K562 (cell line): Measurements from ENCODE around the gene OR2AT4. TPM values are rescaled to one million over a fixed set of nuclear protein-coding genes. Genes with fewer than 3 reads are reported as not detected.

Experiments
- CREB1 ChIP-seq, 2 experiments: sonication (generic) in 1 of 2; formaldehyde crosslinking in 1 of 2; IDR thresholded peaks; 2 replicates each; pipeline versions ENCODE4 v1.6.1 to v1.8.0; 2012 to 2022; ENCODE audit warnings: inconsistent platforms in 1 of 2, mild to moderate bottlenecking in 1 of 2, missing genetic modification reagents in 1 of 2, moderate library complexity in 1 of 2
- EP300 ChIP-seq: IDR thresholded peaks from 2 replicates; pipeline ENCODE4 v1.6.1; 2012; ENCODE audit warnings: low read length, improper control_type of control experiment
- SMC3 ChIP-seq: conservative IDR thresholded peaks from 2 replicates; pipeline ENCODE4 v1.6.1; 2011; ENCODE audit warnings: low read depth, low read length, improper control_type of control experiment; ENCODE audit not compliant: insufficient read depth
- TEAD4 ChIP-seq, 2 experiments: sonication (generic) in 1 of 2; formaldehyde crosslinking in 1 of 2; IDR thresholded peaks; 2 replicates each; pipeline versions ENCODE4 v1.6.1 to v1.8.0; 2012 to 2022; ENCODE audit warnings: borderline replicate concordance in 1 of 2, inconsistent platforms in 1 of 2, low read length in 1 of 2, mild to moderate bottlenecking in 1 of 2, missing genetic modification reagents in 1 of 2
- polyA plus RNA-seq, 8 experiments: library from polyadenylated mRNA; depleted of rRNA in 4 of 8; stranded (reverse) in 5 of 8; unstranded in 3 of 8; fragments of >200 nt; fragmentation: Nextera tagmentation in 2 of 8; fragmentation: Illumina TruSeq in 1 of 8; extraction: Ambion mirVana in 2 of 8; extraction: Trizol in 1 of 8; gene quantifications; 2 replicates each; pipeline versions ENCODE4 v1.2.1 to v1.2.3, GENCODE V29; 2011 to 2014; ENCODE audit warnings: inconsistent platforms in 1 of 8, missing spikeins in 1 of 8
- total RNA-seq, 7 experiments: library from RNA; depleted of rRNA in 6 of 7; stranded (reverse); fragments of >200 nt in 6 of 7; fragmentation: Illumina TruSeq in 2 of 7; extraction: Trizol in 2 of 7; gene quantifications; 2 replicates each; pipeline versions ENCODE4 v1.2.1 to v1.2.3, GENCODE V29; 2011 to 2021; ENCODE audit warnings: low replicate concordance in 1 of 7
- TF ChIP-seq, protein P1 (sequence below): fragments of 250-450 bp; sonication (Bioruptor Pico); IDR thresholded peaks from 2 replicates; pipeline ENCODE4 v1.4.0; 2020; ENCODE audit warnings: mild to moderate bottlenecking
- TF ChIP-seq, protein P2 (sequence below): sonication (generic); formaldehyde crosslinking; IDR thresholded peaks from 2 replicates; pipeline ENCODE4 v1.9.0; 2022; ENCODE audit warnings: mild to moderate bottlenecking, missing genetic modification reagents
- TF ChIP-seq, protein P3 (sequence below): fragments of 450-650 bp; IDR thresholded peaks from 2 replicates; pipeline ENCODE4 v1.6.1; 2016; ENCODE audit warnings: mild to moderate bottlenecking, moderate library complexity

Gene OR2AT4
- total and polyA plus RNA-seq, 9 of the 15 experiments (the other 6 are each of a cell fraction or from before 2014, with no cell fraction given): 0.86 to 3.1 (median 2.0) TPM

DNA sequence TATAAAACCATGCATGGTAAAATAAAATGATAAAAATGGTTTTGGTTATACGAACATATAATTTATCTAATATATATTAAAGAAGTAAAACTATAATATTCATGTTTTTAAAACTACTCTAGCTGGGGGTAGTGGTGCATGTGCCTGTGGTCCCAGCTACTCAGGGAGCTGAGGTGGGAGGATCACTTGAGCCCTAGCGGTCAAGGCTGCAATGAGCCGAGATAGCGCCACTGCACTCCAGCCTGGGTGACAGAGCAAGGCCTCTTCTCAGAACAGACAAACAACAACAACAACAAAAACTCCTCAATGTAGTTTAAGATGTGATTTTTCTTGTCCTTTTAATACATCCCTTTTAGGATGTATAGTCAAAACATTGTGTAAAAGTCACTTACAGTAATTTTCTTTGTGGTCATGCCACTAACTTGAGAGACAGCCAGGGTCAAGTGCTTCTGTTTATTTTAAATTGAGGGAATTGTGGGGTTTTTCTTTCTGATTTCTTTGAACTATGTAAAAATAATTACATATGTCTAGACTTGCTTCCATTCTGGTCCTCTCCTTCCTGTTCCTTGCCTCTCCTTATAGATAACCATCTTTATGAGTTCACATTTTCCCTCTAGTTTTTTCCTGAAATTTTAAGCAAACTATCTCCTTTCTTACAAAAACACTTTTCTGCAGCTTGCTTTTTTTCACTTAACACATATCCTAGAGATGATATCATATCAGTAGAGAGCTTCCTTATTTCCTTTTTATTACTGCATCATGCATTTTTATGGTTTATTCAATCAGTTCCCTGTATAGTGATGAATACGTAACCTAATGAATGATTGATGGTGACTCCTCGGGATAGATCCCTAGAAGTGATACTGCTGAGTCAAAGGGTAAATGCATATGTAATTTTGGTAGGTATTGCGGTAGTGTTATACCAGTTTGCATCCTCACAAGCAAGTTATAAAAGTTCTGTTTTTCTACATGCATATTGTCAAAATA lies 9.1 kb downstream of the OR2AT4 start (continued):
- TF ChIP-seq, protein P1, sequence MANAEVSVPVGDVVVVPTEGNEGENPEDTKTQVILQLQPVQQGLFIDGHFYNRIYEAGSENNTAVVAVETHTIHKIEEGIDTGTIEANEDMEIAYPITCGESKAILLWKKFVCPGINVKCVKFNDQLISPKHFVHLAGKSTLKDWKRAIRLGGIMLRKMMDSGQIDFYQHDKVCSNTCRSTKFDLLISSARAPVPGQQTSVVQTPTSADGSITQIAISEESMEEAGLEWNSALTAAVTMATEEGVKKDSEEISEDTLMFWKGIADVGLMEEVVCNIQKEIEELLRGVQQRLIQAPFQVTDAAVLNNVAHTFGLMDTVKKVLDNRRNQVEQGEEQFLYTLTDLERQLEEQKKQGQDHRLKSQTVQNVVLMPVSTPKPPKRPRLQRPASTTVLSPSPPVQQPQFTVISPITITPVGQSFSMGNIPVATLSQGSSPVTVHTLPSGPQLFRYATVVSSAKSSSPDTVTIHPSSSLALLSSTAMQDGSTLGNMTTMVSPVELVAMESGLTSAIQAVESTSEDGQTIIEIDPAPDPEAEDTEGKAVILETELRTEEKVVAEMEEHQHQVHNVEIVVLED (CRISPR knock-in tag): no peak
- TF ChIP-seq, protein P2, sequence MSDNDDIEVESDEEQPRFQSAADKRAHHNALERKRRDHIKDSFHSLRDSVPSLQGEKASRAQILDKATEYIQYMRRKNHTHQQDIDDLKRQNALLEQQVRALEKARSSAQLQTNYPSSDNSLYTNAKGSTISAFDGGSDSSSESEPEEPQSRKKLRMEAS: peak; percentile 61
- TF ChIP-seq EP300: no peak
- no peak for TF ChIP-seq SMC3
- no peak for TF ChIP-seq CREB1 (IDR thresholded peaks at IDR 0.05)
- TF ChIP-seq CREB1 (CRISPR knock-in tag; IDR thresholded peaks at IDR 0.05): no peak
- TF ChIP-seq, protein P3, sequence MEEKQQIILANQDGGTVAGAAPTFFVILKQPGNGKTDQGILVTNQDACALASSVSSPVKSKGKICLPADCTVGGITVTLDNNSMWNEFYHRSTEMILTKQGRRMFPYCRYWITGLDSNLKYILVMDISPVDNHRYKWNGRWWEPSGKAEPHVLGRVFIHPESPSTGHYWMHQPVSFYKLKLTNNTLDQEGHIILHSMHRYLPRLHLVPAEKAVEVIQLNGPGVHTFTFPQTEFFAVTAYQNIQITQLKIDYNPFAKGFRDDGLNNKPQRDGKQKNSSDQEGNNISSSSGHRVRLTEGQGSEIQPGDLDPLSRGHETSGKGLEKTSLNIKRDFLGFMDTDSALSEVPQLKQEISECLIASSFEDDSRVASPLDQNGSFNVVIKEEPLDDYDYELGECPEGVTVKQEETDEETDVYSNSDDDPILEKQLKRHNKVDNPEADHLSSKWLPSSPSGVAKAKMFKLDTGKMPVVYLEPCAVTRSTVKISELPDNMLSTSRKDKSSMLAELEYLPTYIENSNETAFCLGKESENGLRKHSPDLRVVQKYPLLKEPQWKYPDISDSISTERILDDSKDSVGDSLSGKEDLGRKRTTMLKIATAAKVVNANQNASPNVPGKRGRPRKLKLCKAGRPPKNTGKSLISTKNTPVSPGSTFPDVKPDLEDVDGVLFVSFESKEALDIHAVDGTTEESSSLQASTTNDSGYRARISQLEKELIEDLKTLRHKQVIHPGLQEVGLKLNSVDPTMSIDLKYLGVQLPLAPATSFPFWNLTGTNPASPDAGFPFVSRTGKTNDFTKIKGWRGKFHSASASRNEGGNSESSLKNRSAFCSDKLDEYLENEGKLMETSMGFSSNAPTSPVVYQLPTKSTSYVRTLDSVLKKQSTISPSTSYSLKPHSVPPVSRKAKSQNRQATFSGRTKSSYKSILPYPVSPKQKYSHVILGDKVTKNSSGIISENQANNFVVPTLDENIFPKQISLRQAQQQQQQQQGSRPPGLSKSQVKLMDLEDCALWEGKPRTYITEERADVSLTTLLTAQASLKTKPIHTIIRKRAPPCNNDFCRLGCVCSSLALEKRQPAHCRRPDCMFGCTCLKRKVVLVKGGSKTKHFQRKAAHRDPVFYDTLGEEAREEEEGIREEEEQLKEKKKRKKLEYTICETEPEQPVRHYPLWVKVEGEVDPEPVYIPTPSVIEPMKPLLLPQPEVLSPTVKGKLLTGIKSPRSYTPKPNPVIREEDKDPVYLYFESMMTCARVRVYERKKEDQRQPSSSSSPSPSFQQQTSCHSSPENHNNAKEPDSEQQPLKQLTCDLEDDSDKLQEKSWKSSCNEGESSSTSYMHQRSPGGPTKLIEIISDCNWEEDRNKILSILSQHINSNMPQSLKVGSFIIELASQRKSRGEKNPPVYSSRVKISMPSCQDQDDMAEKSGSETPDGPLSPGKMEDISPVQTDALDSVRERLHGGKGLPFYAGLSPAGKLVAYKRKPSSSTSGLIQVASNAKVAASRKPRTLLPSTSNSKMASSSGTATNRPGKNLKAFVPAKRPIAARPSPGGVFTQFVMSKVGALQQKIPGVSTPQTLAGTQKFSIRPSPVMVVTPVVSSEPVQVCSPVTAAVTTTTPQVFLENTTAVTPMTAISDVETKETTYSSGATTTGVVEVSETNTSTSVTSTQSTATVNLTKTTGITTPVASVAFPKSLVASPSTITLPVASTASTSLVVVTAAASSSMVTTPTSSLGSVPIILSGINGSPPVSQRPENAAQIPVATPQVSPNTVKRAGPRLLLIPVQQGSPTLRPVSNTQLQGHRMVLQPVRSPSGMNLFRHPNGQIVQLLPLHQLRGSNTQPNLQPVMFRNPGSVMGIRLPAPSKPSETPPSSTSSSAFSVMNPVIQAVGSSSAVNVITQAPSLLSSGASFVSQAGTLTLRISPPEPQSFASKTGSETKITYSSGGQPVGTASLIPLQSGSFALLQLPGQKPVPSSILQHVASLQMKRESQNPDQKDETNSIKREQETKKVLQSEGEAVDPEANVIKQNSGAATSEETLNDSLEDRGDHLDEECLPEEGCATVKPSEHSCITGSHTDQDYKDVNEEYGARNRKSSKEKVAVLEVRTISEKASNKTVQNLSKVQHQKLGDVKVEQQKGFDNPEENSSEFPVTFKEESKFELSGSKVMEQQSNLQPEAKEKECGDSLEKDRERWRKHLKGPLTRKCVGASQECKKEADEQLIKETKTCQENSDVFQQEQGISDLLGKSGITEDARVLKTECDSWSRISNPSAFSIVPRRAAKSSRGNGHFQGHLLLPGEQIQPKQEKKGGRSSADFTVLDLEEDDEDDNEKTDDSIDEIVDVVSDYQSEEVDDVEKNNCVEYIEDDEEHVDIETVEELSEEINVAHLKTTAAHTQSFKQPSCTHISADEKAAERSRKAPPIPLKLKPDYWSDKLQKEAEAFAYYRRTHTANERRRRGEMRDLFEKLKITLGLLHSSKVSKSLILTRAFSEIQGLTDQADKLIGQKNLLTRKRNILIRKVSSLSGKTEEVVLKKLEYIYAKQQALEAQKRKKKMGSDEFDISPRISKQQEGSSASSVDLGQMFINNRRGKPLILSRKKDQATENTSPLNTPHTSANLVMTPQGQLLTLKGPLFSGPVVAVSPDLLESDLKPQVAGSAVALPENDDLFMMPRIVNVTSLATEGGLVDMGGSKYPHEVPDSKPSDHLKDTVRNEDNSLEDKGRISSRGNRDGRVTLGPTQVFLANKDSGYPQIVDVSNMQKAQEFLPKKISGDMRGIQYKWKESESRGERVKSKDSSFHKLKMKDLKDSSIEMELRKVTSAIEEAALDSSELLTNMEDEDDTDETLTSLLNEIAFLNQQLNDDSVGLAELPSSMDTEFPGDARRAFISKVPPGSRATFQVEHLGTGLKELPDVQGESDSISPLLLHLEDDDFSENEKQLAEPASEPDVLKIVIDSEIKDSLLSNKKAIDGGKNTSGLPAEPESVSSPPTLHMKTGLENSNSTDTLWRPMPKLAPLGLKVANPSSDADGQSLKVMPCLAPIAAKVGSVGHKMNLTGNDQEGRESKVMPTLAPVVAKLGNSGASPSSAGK: peak; percentile 68
- TF ChIP-seq TEAD4 (IDR thresholded peaks at IDR 0.05; ENCODE audit: low read length): no peak
- TF ChIP-seq TEAD4 (CRISPR knock-in tag; IDR thresholded peaks at IDR 0.05; ENCODE audit: borderline replicate concordance): no peak
